AG09319 (cell line): ENCODE results near the gene ATP1A2.

ENCODE experiments used
- DNase-seq: peaks from one replicate; pipeline ENCODE4 v3.0.0-alpha.2; 2010; ENCODE audit warnings: low read depth; ENCODE audit errors: extremely low read depth
- CTCF ChIP-seq: IDR thresholded peaks from 2 replicates; pipeline ENCODE4 v1.5.1; 2011; ENCODE audit warnings: low read depth, mild to moderate bottlenecking, inconsistent platforms, low read length, moderate library complexity

Gene ATP1A2

GRCh38 chr1:160093624-160094290 is 21.8 kb upstream of the ATP1A2 start:
- TF ChIP-seq CTCF = no peak
- DNase-seq = no peak

- TF ChIP-seq CTCF = no peak
- DNase-seq = no peak
Observed at GRCh38 chr1:160094291-160094625, 21.3 kb upstream of the ATP1A2 start.

- no peak for TF ChIP-seq CTCF
- no peak for DNase-seq
Observed at GRCh38 chr1:160094806-160095205, 20.8 kb upstream of the ATP1A2 start.

- no peak for TF ChIP-seq CTCF
- DNase-seq = no peak
Observed at GRCh38 chr1:160095382-160096105, 20.0 kb upstream of the ATP1A2 start.

- no peak for DNase-seq
- no peak for TF ChIP-seq CTCF
Observed at GRCh38 chr1:160096274-160097116, 19.1 kb upstream of the ATP1A2 start.

- DNase-seq = no peak
- TF ChIP-seq CTCF = no peak
Observed at GRCh38 chr1:160097151-160097910, 18.2 kb upstream of the ATP1A2 start.
